GM21529 (cell line): ENCODE measurements around the gene INSYN2B.

Source experiments
- ATAC-seq: cut with Tn5 transposase; IDR thresholded peaks from one replicate; pipeline ENCODE4 v1.9.1; 2021; ENCODE audit not compliant: unreplicated experiment

Gene INSYN2B

DNA sequence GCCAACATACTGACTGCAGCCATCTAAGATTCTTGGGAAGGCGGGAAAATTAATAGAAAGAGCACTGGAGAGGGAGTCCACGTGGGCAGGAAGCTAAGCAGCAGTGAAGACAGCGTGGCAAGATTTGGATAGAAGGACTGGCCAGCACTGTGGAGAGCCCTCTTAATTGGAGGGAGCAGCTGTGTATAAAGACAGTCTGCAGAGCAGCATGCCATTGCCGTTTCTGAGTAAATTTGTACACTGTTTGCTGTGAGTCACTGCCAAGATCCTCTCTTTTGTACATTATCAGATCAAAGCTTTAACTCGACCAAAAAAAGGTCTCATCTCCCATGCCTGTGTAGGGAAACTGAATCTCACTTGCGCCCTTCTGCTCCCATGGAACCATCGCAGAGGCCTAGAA lies 45.3 kb downstream of the INSYN2B start:
- ATAC-seq: no peak

DNA sequence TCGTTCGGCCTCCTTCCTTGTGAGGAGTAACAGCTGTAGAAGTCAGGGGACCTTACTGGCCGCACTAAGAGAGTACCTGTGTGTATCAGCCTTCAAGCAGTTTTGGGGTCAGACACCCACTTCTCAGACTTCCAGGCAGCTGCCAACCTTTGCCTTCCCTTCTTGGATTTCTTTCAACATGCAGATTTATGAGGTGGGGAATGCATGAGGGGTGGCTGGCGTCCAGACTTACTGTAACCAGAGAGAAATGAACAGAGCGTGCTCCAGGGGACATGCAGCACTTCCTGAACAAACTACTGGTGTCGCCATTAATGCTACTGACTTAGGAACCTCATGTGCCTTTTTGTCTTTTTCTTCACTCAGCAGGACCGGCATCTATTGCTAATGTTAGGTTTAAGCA lies 46.7 kb downstream of the INSYN2B start:
- no peak for ATAC-seq

DNA sequence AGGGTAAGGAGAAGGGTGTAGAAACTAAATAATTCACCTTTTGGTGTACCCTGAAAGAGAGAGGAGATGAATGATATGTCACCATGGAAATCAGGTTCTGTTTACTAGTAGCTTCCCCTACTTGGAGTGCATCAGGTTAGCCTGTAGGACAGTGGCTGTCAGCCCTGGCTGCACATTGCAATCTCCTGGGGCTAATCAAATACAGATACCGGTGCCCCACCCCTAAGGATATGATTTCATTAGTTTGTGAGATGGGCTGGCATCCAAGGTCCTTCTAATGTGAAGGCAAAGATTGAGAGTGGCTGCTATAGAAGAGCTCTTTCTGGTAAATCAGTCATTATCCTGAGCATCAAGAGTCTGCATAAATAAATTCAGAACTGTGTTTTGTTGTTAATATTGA lies 47.2 kb downstream of the INSYN2B start:
- ATAC-seq: no peak

- ATAC-seq: no peak
These were observed 56.3 kb downstream of the INSYN2B start for GRCh38 chr5:169923988-169924387.

DNA sequence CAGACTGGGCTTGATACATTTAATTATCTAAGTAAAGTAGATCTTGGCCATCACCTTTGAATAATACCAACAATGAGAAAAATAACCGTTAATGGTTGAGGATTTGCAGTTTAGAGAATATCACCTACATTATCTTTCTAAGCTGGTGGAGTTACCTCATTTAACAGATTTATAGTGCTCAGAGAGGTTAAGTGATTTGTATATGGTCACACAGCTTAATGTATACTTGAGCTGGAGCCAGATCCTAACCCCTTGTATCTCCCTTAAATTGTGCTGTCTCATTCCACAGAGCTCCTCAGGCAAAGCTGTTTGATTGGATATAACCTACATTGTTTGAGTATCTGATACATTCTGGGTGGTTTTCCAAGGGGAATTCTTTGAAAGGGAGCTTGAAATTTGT lies 57.8 kb downstream of the INSYN2B start:
- ATAC-seq: no peak

DNA sequence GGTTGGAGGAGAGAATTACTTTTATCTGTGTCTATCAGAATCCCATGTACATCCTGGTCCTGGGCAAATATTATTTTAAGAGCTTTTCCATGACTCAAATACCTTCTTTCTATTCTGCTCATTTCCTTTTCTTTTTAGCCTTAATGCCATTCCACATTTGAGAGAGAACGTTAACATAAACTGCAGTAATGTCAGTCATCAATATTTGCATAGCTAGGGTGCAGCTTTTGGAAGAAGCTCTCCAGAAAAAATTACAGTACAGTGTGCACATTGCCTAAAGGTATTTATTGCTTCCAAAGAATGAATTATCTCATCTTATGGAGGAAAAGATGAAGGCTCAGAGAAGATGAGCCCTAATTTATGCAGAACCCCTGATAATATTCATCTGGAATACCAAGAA lies 58.3 kb downstream of the INSYN2B start:
- no peak for ATAC-seq

- no peak for ATAC-seq
These were observed 58.9 kb downstream of the INSYN2B start for GRCh38 chr5:169921384-169921783.

GRCh38 chr5:169920474-169920873 lies 59.8 kb downstream of the INSYN2B start:
- ATAC-seq: no peak

GRCh38 chr5:169918228-169918627 lies 62.1 kb downstream of the INSYN2B start:
- ATAC-seq: no peak

DNA sequence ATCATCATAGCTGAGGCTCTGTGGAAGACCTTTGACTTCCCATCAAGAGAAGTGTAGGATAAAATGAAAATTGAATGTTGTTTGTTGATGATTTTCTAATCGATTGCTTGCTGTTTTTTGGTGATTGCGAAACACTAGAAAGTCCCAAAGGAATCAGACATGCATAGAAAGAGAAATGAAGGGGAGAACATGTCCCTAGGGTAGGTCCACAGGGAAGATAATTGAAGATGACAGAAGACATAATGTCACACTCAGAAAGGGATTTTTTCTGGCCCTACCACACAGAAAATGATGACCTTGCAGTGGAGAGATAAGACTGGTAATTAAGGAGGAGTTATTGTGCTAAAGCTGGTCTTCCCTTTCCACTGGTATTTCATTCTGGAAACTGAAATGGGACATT lies 62.8 kb downstream of the INSYN2B start:
- ATAC-seq: no peak

- no peak for ATAC-seq
These were observed 65.5 kb downstream of the INSYN2B start for GRCh38 chr5:169914766-169915165.

- no peak for ATAC-seq
These were observed 66.8 kb downstream of the INSYN2B start for GRCh38 chr5:169913479-169913878.

- ATAC-seq: no peak
These were observed 68.7 kb downstream of the INSYN2B start for GRCh38 chr5:169911448-169912212.

GRCh38 chr5:169910393-169910792 lies 69.9 kb downstream of the INSYN2B start:
- no peak for ATAC-seq

GRCh38 chr5:169909945-169910344 lies 70.3 kb downstream of the INSYN2B start:
- ATAC-seq: no peak

DNA sequence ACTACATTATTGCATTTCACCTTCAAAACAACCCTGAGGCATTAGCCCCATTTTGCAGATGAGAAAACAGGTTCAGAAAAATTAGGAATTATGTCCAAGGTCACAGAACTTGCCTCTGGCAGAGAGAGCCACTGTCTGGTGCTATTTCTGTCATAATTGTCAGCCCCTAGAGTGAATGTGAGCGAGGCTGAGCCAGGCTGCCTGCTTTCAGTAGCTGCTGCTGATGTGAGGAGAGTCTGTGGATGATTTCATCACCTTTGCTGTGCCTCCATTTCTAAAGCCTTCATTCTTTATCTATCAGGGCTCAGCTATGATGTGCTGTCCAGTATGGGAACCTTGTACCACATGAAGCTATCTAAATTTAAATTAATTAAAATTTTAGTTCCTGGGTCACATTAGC lies 71.4 kb downstream of the INSYN2B start:
- no peak for ATAC-seq

GRCh38 chr5:169906745-169907649 lies 73.3 kb downstream of the INSYN2B start:
- ATAC-seq: no peak

- ATAC-seq: no peak
These were observed 75.3 kb downstream of the INSYN2B start for GRCh38 chr5:169905017-169905416.

GRCh38 chr5:169904508-169904907 lies 75.8 kb downstream of the INSYN2B start:
- ATAC-seq: no peak

DNA sequence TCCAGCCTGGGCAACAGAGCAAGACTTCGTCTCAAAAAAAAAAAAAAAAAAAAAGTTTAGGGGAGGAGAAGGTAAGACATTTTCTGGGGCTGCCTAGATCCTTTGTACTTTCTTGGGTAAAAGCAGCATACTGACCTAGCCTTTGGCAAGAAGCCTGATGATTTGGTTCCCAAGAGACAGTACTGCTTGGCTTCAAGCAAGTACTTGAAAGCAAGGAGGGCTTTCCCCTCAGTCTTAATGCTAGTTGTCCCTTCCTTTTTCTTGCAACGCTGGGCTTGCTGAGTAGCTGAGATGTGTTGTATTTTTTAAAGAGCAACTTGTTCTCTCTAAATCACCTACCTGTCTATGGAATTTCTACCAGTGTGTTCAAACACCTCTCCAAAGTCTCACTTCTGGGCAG lies 76.2 kb downstream of the INSYN2B start:
- no peak for ATAC-seq

DNA sequence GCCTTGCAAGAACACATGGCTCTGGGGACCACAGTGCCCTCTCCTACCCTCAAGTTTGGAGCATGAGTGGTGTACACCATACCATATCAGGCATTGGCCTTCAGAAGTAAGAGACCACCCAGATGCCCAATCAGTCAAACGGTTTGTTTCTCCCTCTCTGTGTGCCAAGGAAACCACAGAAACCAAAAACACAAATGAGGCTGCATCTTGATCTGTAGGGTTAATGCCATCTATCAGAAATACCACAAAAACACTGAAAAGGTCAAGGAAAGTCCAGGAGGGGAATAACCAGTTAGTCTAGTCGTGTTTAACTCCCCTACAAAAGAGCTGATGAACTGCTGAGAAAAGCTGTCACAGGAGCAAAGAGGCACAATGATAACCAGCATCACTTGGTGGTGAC lies 78.4 kb downstream of the INSYN2B start:
- ATAC-seq: no peak

- no peak for ATAC-seq
These were observed 82.8 kb downstream of the INSYN2B start for GRCh38 chr5:169897481-169897880.
